ENCODE results near the gene NCOA3. TPM values are rescaled to one million over a fixed set of nuclear protein-coding genes. Genes with fewer than 3 reads are reported as not detected.
"Not testable (repeated sequence)": the region's sequence is repeated elsewhere in the genome, so short reads cannot be mapped to it uniquely, and the experiment has no call there.

NCOA3 gene
- total RNA-seq, 1 donor = 44.5 TPM

DNA sequence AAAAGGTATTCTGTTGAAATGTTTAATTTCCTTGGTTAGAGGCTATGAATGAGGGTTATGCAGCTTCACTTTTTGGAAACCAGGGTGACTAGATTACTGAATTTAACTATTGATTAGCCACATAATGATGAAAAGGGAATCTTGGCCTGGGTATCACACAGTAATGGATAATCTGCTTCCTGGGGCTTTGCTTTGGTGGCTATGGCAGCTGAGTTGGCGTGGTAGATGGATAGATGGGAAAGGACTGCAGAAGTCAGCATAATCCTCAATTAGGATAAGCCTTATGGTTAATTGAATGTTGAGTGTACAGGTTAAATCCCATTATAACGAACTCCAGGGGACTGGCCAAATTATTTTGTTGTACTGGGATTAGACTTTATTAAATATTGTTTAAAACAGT, 5.2 kb downstream of the NCOA3 start:
- Histone ChIP-seq H3K27ac (ENCODE audit: low read depth, low read length) (no peak overlapping the region), H3K4me1 (ENCODE audit: insufficient read depth, low read length) (peaks cover 6% of the 10 kb centered on the region), H3K9me3 (ENCODE audit: low read depth, low read length) (no peaks in the 10 kb centered on the region), H3K4me3 (ENCODE audit: insufficient read depth, low read length) (no peak overlapping the region), H3K36me3 (ENCODE audit: insufficient read depth, low read length) (peaks cover 2% of the 10 kb centered on the region), H3K27me3 (ENCODE audit: insufficient read depth, low read length) (no peaks in the 10 kb centered on the region), H2AFZ (ENCODE audit: low read length) (no peak overlapping the region), H3K79me2 (ENCODE audit: insufficient read depth, low read length) (peaks cover 91% of the 10 kb centered on the region), H4K20me1 (ENCODE audit: insufficient read depth, low read length) (peaks cover 45% of the 10 kb centered on the region), H3K4me2 (ENCODE audit: insufficient read depth, low read length) (no peak overlapping the region)
- TF ChIP-seq, protein P1, sequence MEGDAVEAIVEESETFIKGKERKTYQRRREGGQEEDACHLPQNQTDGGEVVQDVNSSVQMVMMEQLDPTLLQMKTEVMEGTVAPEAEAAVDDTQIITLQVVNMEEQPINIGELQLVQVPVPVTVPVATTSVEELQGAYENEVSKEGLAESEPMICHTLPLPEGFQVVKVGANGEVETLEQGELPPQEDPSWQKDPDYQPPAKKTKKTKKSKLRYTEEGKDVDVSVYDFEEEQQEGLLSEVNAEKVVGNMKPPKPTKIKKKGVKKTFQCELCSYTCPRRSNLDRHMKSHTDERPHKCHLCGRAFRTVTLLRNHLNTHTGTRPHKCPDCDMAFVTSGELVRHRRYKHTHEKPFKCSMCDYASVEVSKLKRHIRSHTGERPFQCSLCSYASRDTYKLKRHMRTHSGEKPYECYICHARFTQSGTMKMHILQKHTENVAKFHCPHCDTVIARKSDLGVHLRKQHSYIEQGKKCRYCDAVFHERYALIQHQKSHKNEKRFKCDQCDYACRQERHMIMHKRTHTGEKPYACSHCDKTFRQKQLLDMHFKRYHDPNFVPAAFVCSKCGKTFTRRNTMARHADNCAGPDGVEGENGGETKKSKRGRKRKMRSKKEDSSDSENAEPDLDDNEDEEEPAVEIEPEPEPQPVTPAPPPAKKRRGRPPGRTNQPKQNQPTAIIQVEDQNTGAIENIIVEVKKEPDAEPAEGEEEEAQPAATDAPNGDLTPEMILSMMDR (IDR thresholded peaks at IDR 0.05; ENCODE audit: extremely low read depth, low read depth, low read length) = no peak
- no peak for DNase-seq (ENCODE audit: insufficient read length, low spot score, missing footprints)

DNA sequence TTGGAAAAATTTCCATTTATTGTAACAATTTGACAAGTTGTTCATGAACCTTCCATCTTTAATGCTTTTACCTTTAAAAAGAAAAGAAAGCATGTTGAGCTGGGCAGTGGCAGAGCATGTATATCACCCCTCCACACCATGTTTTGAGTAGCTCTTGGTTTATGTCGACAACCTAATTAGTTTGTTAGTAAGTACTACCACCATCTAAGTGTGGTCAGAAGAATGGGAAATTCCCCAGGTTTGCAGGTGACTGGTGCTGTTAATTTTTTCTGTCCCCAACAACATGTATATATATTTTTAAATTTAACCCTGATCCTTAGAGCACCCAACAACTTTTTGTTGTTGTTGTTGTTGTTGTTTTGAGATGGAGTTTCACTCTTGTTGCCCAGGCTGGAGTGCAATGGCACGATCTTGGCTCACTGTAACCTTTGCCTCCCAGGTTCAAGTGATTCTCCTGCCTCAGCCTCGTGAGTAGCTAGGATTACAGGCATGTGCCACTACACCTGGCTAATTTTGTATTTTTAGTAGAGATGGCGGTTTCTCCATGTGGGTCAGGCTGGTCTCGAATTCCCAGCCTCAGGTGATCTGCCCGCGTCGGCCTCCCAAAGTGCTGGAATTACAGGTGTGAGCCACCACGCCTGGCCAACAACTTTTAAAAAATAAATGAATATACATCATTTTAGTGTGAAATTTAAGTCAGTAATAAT, 5.7 kb downstream of the NCOA3 start:
- not testable (repeated sequence) for H3K36me3 ChIP-seq (ENCODE audit: insufficient read depth, low read length); H3K4me1 ChIP-seq (ENCODE audit: insufficient read depth, low read length); H3K4me3 ChIP-seq (ENCODE audit: insufficient read depth, low read length); DNase-seq (ENCODE audit: insufficient read length, low spot score, missing footprints); H3K27ac ChIP-seq (ENCODE audit: low read depth, low read length); H3K27me3 ChIP-seq (ENCODE audit: insufficient read depth, low read length); H3K4me2 ChIP-seq (ENCODE audit: insufficient read depth, low read length); H3K9me3 ChIP-seq (ENCODE audit: low read depth, low read length); H2AFZ ChIP-seq (ENCODE audit: low read length)
- H3K79me2 ChIP-seq (ENCODE audit: insufficient read depth, low read length) = peaks cover 90% of the 10 kb centered on the region
- peaks cover 45% of the 10 kb centered on the region for H4K20me1 ChIP-seq (ENCODE audit: insufficient read depth, low read length)

DNA sequence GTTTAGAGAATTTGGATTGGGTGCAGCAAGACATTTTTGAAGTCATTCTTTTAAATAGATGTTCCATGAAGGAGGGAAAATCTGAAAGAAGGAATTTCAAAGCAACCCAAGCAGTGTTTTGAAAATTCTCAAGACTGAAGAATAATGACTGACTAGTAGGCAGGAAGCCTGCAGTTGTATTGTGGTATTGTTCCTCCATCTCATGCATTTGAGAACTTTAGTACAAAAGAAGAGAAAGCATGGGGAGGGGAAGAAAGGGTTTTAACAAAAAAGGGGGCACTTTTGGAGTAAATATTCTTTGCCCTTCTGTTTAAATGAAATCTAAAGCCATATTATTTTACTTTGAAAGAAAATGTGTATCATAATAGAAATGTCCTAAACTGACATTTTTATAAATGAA, 6.6 kb downstream of the NCOA3 start:
- H3K9me3 ChIP-seq (ENCODE audit: low read depth, low read length) = no peaks in the 10 kb centered on the region
- peaks cover 2% of the 10 kb centered on the region for H3K36me3 ChIP-seq (ENCODE audit: insufficient read depth, low read length)
- peaks cover 6% of the 10 kb centered on the region for H3K4me1 ChIP-seq (ENCODE audit: insufficient read depth, low read length)
- peaks cover 90% of the 10 kb centered on the region for H3K79me2 ChIP-seq (ENCODE audit: insufficient read depth, low read length)
- H3K4me3 ChIP-seq (ENCODE audit: insufficient read depth, low read length) = no peak overlapping the region
- no peaks in the 10 kb centered on the region for H3K27me3 ChIP-seq (ENCODE audit: insufficient read depth, low read length)
- H4K20me1 ChIP-seq (ENCODE audit: insufficient read depth, low read length) = peaks cover 48% of the 10 kb centered on the region
- DNase-seq (ENCODE audit: insufficient read length, low spot score, missing footprints) = no peak
- no peak overlapping the region for H3K27ac ChIP-seq (ENCODE audit: low read depth, low read length)
- TF ChIP-seq, protein P1 (IDR thresholded peaks at IDR 0.05; ENCODE audit: extremely low read depth, low read depth, low read length) = no peak
- H3K4me2 ChIP-seq (ENCODE audit: insufficient read depth, low read length) = no peak overlapping the region
- no peak overlapping the region for H2AFZ ChIP-seq (ENCODE audit: low read length)

DNA sequence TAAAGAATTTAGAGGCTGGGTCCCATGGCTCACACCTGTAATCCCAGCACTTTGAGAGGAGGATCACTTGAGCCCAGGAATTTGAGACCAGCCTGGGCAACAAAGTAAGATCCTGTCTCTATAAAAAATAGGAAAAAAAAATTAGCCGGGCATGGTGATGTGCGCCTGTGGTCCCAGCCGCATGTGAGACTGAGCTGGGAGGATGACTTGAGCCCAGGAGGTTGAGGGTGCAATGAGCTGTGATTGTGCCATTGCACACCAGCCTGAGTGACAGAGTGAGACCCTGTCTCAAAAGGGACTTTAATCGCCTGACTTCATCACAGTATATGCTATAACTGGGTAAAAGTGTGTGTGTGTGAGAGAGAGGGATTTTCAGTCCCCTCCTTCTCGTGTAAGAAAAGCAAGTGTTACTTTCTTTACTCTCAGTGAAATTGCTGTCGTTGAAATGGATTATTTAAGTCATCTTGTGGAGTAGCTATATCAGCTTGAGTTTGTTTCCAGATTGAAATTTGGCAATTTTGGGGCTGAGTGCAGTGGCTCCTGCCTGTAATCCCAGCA, 7.5 kb downstream of the NCOA3 start:
- TF ChIP-seq, protein P1 (IDR thresholded peaks at IDR 0.05; ENCODE audit: extremely low read depth, low read depth, low read length) = no peak
- H3K27ac ChIP-seq (ENCODE audit: low read depth, low read length) = no peak overlapping the region
- H3K27me3 ChIP-seq (ENCODE audit: insufficient read depth, low read length) = no peaks in the 10 kb centered on the region
- DNase-seq (ENCODE audit: insufficient read length, low spot score, missing footprints) = no peak
- H3K79me2 ChIP-seq (ENCODE audit: insufficient read depth, low read length) = peaks cover 87% of the 10 kb centered on the region
- peaks cover 2% of the 10 kb centered on the region for H3K36me3 ChIP-seq (ENCODE audit: insufficient read depth, low read length)
- H3K4me3 ChIP-seq (ENCODE audit: insufficient read depth, low read length) = no peak overlapping the region
- H3K4me2 ChIP-seq (ENCODE audit: insufficient read depth, low read length) = no peak overlapping the region
- no peaks in the 10 kb centered on the region for H3K4me1 ChIP-seq (ENCODE audit: insufficient read depth, low read length)
- H2AFZ ChIP-seq (ENCODE audit: low read length) = no peak overlapping the region
- H4K20me1 ChIP-seq (ENCODE audit: insufficient read depth, low read length) = peaks cover 40% of the 10 kb centered on the region
- no peaks in the 10 kb centered on the region for H3K9me3 ChIP-seq (ENCODE audit: low read depth, low read length)

All from osteoblast (primary cell).